Hindlimb muscle (tissue), 1 donor: ENCODE data around the gene RAI14. TPM values are rescaled to one million over a fixed set of nuclear protein-coding genes. Genes with fewer than 3 reads are reported as not detected.
"Not testable (repeated sequence)": the region's sequence is repeated elsewhere in the genome, so short reads cannot be mapped to it uniquely, and the experiment has no call there.

ENCODE experiments used
- DNase-seq: peaks from one replicate; pipeline ENCODE4 v3.0.0-alpha.2; 2013
- polyA plus RNA-seq: library from polyadenylated mRNA; unstranded; fragments of 120-200 nt; gene quantifications from one replicate; pipeline ENCODE4 v1.2.1, GENCODE V29; 2013; ENCODE audit not compliant: insufficient read length

Gene RAI14
- polyA plus RNA-seq, 1 donor, result 15.7 TPM

- no peak for DNase-seq
These were observed 118.0 kb downstream of the RAI14 start for GRCh38 chr5:34774139-34774538.

- not testable (repeated sequence) for DNase-seq
These were observed 118.5 kb downstream of the RAI14 start for GRCh38 chr5:34774678-34775077.

GRCh38 chr5:34775886-34776285 lies 119.8 kb downstream of the RAI14 start:
- no peak for DNase-seq

- DNase-seq, result no peak
These were observed 122.1 kb downstream of the RAI14 start for GRCh38 chr5:34778091-34778850.

- not testable (repeated sequence) for DNase-seq
These were observed 127.8 kb downstream of the RAI14 start for GRCh38 chr5:34783892-34784291.

GRCh38 chr5:34787035-34787434 lies 130.9 kb downstream of the RAI14 start:
- no peak for DNase-seq

GRCh38 chr5:34789021-34789531 lies 132.9 kb downstream of the RAI14 start:
- no peak for DNase-seq

- no peak for DNase-seq
These were observed 133.5 kb downstream of the RAI14 start for GRCh38 chr5:34789639-34790038.

- no peak for DNase-seq
These were observed 133.9 kb downstream of the RAI14 start for GRCh38 chr5:34790069-34790468.

- DNase-seq, result no peak
These were observed 135.7 kb downstream of the RAI14 start for GRCh38 chr5:34791761-34792244.

- no peak for DNase-seq
These were observed 146.9 kb downstream of the RAI14 start for GRCh38 chr5:34802834-34803563.

GRCh38 chr5:34803974-34804732 lies 148.0 kb downstream of the RAI14 start:
- DNase-seq, result no peak

- DNase-seq, result no peak
These were observed 148.8 kb downstream of the RAI14 start for GRCh38 chr5:34804913-34805312.

- DNase-seq, result no peak
These were observed 150.4 kb downstream of the RAI14 start for GRCh38 chr5:34806532-34806931.

GRCh38 chr5:34811706-34812105 lies 155.6 kb downstream of the RAI14 start:
- DNase-seq, result no peak

- no peak for DNase-seq
These were observed 157.4 kb downstream of the RAI14 start for GRCh38 chr5:34813509-34813908.

- DNase-seq, result no peak
These were observed 161.6 kb downstream of the RAI14 start for GRCh38 chr5:34817558-34818351.

- DNase-seq, result no peak
These were observed 162.6 kb downstream of the RAI14 start for GRCh38 chr5:34818717-34819116.

- DNase-seq, result no peak
These were observed 164.5 kb downstream of the RAI14 start for GRCh38 chr5:34820593-34820992.

GRCh38 chr5:34822956-34823715 lies 167.0 kb downstream of the RAI14 start:
- no peak for DNase-seq

GRCh38 chr5:34826347-34826746 lies 170.2 kb downstream of the RAI14 start:
- no peak for DNase-seq
